PC-9 (cell line): ENCODE data around the gene STOX1.

ENCODE experiments used
- CTCF ChIP-seq: fragments of 200-600 bp; sonication (generic); conservative IDR thresholded peaks from 2 replicates; pipeline ENCODE4 v1.6.1; 2017; ENCODE audit warnings: mixed run types, antibody characterized with exemption, mild to moderate bottlenecking, moderate library complexity
- EZH2 ChIP-seq: fragments of 200-600 bp; sonication (generic); IDR thresholded peaks from 2 replicates; pipeline ENCODE4 v1.8.0; 2017; ENCODE audit warnings: antibody characterized with exemption, low read depth

GRCh38 chr10:68804692-68805091 lies 22.6 kb upstream of the STOX1 start:
- TF ChIP-seq CTCF (no peak), EZH2 (no peak)
